C4-2B (cell line): ENCODE measurements around the gene TSPAN9.

Experiments used
- H3K27ac ChIP-seq: fragments of 450-650 bp; 2 replicates; pipeline ENCODE4 v1.5.1; 2017
- ZFX ChIP-seq: fragments of 450-650 bp; IDR thresholded peaks from 2 replicates; pipeline ENCODE4 v1.6.1; 2017
- TF ChIP-seq, protein P1 (sequence below): fragments of 450-650 bp; conservative IDR thresholded peaks from 2 replicates; pipeline ENCODE4 v1.5.1; 2017; ENCODE audit warnings: mild to moderate bottlenecking

Gene TSPAN9

DNA sequence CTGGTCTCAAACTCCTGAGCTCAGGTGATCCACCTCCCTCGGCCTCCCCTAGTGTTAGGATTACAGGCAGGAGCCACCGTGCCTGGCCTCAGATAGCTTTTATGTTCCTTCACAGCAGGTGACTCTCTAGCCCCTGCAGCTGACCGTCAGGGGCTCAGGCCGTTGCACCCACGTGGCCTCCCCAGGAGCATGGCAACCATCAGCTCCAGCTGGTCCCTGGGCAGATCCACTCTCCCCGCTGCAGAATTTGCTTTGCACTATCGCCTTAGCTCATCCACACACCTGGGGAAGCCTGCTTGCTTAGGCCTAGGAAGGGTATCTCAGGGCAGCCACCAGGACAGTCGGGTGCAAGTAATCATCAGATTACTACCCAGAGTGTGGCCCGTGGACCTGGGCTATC lies 62.6 kb downstream of the TSPAN9 start:
- TF ChIP-seq, protein P1, sequence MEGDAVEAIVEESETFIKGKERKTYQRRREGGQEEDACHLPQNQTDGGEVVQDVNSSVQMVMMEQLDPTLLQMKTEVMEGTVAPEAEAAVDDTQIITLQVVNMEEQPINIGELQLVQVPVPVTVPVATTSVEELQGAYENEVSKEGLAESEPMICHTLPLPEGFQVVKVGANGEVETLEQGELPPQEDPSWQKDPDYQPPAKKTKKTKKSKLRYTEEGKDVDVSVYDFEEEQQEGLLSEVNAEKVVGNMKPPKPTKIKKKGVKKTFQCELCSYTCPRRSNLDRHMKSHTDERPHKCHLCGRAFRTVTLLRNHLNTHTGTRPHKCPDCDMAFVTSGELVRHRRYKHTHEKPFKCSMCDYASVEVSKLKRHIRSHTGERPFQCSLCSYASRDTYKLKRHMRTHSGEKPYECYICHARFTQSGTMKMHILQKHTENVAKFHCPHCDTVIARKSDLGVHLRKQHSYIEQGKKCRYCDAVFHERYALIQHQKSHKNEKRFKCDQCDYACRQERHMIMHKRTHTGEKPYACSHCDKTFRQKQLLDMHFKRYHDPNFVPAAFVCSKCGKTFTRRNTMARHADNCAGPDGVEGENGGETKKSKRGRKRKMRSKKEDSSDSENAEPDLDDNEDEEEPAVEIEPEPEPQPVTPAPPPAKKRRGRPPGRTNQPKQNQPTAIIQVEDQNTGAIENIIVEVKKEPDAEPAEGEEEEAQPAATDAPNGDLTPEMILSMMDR = no peak
- no peak for TF ChIP-seq ZFX
- H3K27ac ChIP-seq = no peak overlapping the region

DNA sequence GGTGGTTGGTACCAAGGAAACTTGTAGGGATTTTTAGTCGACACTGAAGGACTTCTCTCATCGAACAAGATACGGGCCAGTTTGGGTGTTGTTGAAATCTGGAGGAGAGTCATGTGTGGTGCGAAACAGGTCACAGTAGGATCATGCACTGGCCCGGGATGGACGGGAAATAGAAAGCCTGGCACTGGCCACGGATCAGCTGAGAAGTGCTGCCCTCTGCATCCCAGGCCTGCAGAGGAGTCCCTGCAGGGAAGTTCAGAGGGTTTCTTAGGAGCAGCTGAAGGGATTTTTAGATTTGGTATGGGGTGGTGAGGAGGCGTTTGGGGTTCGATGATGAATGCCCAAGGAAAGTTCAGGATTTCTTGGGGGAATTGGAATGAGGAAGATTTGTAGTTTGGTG lies 63.1 kb downstream of the TSPAN9 start:
- no peak for TF ChIP-seq ZFX
- TF ChIP-seq, protein P1 = no peak
- no peak overlapping the region for H3K27ac ChIP-seq

GRCh38 chr12:3141339-3142321 lies 64.5 kb downstream of the TSPAN9 start:
- no peak overlapping the region for H3K27ac ChIP-seq
- no peak for TF ChIP-seq ZFX
- TF ChIP-seq, protein P1 = no peak

DNA sequence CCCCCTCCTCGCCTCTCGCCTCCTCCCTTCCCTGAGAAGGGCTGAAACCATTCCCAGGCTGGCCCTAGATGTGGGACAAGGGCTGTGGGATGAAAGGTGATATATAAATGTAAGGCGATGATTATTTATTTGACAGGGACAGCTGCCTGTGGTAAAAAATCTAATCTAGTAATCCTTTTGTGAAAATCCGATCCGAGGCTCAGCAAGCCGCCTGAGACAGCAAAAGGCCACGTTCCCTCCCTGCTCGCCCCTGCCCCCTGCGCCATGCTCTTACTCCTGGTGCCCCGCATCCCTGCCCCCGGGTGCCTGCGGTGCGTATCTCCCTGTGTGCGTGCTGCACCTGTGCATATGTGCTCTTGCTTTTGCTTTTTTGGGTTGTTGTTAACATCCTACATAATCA lies 65.2 kb downstream of the TSPAN9 start:
- H3K27ac ChIP-seq = no peak overlapping the region
- TF ChIP-seq, protein P1 = no peak
- TF ChIP-seq ZFX = no peak

GRCh38 chr12:3144495-3144894 lies 67.3 kb downstream of the TSPAN9 start:
- H3K27ac ChIP-seq = no peak overlapping the region

GRCh38 chr12:3145033-3145432 lies 67.9 kb downstream of the TSPAN9 start:
- no peak overlapping the region for H3K27ac ChIP-seq
- TF ChIP-seq, protein P1 = no peak
- no peak for TF ChIP-seq ZFX

More at GRCh38 chr12:3144495-3144894, 67.3 kb downstream of the TSPAN9 start:
- TF ChIP-seq ZFX = no peak
- TF ChIP-seq, protein P1 = no peak

- TF ChIP-seq, protein P1 = no peak
- TF ChIP-seq ZFX = no peak
- no peak overlapping the region for H3K27ac ChIP-seq
These were observed 68.5 kb downstream of the TSPAN9 start for GRCh38 chr12:3145546-3146310.
